HAP-1 (cell line): ENCODE measurements around the gene FHIT.

Experiments
- DNase-seq, 2 experiments: peaks; one replicate each; pipeline ENCODE4 v3.0.0-alpha.2; 2016 to 2020; ENCODE audit warnings: low spot score in 2 of 2
- H3K27me3 ChIP-seq: fragments of 250-450 bp; sonication (Bioruptor Pico); 2 replicates; pipeline ENCODE4 v1.5.1; 2020; ENCODE audit warnings: low read depth, mild to moderate bottlenecking, moderate library complexity
- H3K36me3 ChIP-seq: fragments of 250-450 bp; sonication (Bioruptor Pico); replicated peaks from 2 replicates; pipeline ENCODE4 v1.5.1; 2020; ENCODE audit warnings: mild to moderate bottlenecking
- H3K4me1 ChIP-seq: fragments of 250-450 bp; sonication (Bioruptor Pico); 2 replicates; pipeline ENCODE4 v1.5.1; 2020; ENCODE audit warnings: mild to moderate bottlenecking
- H3K4me3 ChIP-seq: fragments of 250-450 bp; sonication (Bioruptor Pico); 2 replicates; pipeline ENCODE4 v1.5.1; 2020; ENCODE audit warnings: mild to moderate bottlenecking, moderate library complexity
- H3K9me3 ChIP-seq: fragments of 250-450 bp; sonication (Bioruptor Pico); 2 replicates; pipeline ENCODE4 v1.5.1; 2020; ENCODE audit warnings: mild to moderate bottlenecking, moderate library complexity
- in situ Hi-C: fragments of 300-500 bp; cut with MboI; formaldehyde crosslinking; loops from 3 replicates; pipeline ENCODE4 v1.14.3; 2020; ENCODE audit warnings: low sequenced_read_pairs, inconsistent platforms, mixed read lengths

The FHIT gene

DNA sequence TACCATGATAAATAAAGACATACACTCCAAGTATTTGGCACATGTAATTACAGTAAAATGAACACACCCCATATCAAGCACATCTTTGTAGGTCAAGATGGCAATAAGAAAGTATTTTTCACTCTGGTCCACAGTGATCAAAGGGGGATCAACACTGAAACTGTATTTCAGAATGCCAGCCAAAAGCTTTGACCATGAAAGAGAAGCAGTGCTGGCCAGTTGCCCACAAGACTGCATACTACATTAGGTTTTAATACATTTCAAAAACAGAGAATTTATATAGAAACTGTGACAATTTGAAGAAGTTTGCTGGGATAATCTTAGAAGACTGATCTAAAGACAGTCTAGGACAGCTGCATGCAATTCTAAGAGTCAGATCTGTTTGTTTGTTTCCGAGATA is 1035.3 kb downstream of the FHIT start:
- no peaks in the 10 kb centered on the region for H3K27me3 ChIP-seq
- H3K9me3 ChIP-seq: no peaks in the 10 kb centered on the region
- no peaks in the 10 kb centered on the region for H3K4me1 ChIP-seq
- in situ Hi-C loops: no loop called here
- DNase-seq: no peak
- no peak overlapping the region for H3K4me3 ChIP-seq
- H3K36me3 ChIP-seq: no peaks in the 10 kb centered on the region

DNA sequence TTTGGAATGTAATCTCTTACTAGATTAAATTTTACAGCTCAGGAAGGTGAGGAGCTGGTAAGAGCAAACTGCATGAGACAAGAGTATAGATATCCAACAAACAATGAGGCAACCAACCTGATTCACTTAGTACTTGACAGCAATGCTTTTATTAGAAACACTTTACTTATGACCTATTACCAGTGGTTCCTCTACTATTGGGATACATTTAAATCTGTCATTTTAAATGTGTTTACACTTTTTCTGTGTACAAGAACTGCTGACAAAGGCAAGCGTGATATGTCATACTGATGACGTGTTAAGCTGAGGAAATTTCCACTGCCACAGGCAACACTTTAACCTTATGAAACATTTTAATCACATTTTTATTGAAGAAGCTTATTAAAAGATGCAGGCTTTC is 1043.3 kb downstream of the FHIT start:
- H3K27me3 ChIP-seq: no peaks in the 10 kb centered on the region
- H3K9me3 ChIP-seq: no peaks in the 10 kb centered on the region
- no peaks in the 10 kb centered on the region for H3K36me3 ChIP-seq
- in situ Hi-C loops: no loop called here
- no peaks in the 10 kb centered on the region for H3K4me1 ChIP-seq
- no peak overlapping the region for H3K4me3 ChIP-seq
- DNase-seq: no peak

DNA sequence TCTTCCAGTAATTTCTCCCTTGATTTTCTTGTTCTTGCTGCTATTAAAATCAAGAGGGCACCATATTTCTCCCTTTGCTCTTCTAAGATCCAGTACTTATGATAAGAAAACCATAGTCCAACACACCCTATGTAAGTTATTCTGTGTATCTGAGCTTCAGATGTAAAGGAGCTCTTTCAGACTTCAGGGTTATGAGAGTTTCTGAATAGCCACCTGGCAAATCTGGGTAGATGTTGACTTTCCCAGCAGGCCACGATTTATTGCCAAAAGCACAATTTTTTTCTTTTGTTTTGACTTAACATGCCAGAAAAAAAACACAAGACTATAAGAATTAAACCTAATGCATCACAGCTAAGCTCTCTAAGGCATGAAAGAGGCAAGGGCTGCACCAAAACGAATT is 1045.0 kb downstream of the FHIT start:
- in situ Hi-C loops: no loop called here
- DNase-seq: no peak

DNA sequence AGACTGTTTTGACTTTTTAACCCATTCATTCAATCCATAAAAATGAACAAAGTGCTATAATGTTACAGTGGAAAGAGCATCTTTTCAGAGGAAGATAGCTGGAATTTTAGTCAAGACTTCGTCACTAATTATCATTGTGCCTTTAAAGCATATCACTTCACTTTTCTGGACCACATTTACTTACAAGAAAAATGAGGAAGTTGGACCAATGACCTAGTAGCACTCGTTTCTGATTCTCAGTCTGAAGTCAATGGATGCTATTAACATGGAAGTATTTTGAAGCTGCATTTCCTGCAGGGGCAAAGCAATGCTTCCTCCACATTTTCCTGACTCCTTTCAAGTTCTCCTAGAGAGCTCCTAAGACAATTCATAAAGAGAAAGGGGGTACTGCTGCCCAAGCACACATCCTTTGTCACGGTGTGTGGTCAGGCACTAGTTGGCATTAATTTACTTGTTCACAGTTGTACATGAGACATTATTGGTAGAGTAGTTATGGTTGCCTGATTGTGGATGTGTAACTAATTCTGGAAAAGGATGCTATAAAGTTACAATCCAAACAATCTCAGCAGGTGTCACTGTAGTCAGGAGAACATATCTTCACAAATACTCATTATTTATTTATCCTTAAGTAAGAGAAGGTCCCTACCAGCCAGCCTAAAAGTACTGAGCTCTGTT is 1049.1 kb downstream of the FHIT start:
- in situ Hi-C loops: no loop called here
- Histone ChIP-seq H3K9me3 (no peaks in the 10 kb centered on the region), H3K4me1 (no peaks in the 10 kb centered on the region), H3K27me3 (no peaks in the 10 kb centered on the region), H3K36me3 (no peaks in the 10 kb centered on the region), H3K4me3 (no peak overlapping the region)
- DNase-seq: no peak

More for the DNA sequence above, 1045.0 kb downstream of the FHIT start:
- Histone ChIP-seq H3K9me3 (no peaks in the 10 kb centered on the region), H3K36me3 (no peaks in the 10 kb centered on the region), H3K4me3 (no peak overlapping the region), H3K27me3 (no peaks in the 10 kb centered on the region), H3K4me1 (no peaks in the 10 kb centered on the region)

DNA sequence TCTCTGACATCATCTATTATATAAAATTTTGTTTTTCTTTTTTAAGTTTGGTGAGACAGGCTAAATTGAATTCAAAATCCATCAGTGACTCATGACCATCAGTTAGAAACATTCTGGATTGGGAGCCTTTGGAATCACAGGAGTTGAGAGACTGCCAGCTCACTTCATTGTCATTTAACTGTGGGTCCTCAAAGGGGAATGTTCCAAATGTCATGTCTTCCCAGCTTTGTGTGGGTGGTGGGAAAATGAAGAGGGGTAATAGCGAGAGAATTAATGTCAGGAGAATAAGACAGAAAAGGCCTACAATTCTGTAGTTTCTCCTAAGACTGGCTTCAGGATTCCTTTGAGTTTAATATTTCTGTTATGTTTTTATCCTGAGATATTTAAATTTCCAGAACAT is 1051.9 kb downstream of the FHIT start:
- Histone ChIP-seq H3K4me1 (no peaks in the 10 kb centered on the region), H3K36me3 (no peaks in the 10 kb centered on the region), H3K27me3 (no peaks in the 10 kb centered on the region), H3K4me3 (no peak overlapping the region), H3K9me3 (no peaks in the 10 kb centered on the region)
- no peak for DNase-seq
- in situ Hi-C loops: no loop called here

DNA sequence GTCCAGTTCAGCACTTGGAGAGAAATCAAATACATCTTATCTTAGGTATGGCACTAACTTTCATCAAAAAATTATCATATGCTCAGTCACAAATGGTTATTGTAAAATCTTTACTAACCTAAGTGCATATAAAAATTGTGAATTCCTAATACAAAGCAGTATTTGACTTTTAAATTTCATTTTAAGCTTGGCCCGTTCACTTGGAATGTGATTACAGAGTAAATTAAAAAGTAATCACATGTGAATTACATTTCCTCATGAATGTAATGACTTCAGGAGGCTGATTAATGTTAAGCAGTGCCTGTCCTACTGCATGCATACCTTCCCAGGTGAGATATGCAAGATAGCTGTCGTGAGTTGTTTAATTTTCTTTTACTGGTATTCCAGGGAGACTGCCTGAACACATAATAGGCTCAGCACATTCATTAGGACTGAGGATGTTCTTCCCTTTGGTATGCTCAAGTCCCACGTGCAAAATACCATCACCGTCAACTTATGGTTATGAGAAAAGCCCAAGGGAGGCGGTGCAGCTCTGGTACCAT is 1053.0 kb downstream of the FHIT start:
- H3K36me3 ChIP-seq: no peaks in the 10 kb centered on the region
- in situ Hi-C loops: no loop called here
- no peaks in the 10 kb centered on the region for H3K9me3 ChIP-seq
- no peaks in the 10 kb centered on the region for H3K4me1 ChIP-seq
- no peak overlapping the region for H3K4me3 ChIP-seq
- DNase-seq: no peak
- no peaks in the 10 kb centered on the region for H3K27me3 ChIP-seq

DNA sequence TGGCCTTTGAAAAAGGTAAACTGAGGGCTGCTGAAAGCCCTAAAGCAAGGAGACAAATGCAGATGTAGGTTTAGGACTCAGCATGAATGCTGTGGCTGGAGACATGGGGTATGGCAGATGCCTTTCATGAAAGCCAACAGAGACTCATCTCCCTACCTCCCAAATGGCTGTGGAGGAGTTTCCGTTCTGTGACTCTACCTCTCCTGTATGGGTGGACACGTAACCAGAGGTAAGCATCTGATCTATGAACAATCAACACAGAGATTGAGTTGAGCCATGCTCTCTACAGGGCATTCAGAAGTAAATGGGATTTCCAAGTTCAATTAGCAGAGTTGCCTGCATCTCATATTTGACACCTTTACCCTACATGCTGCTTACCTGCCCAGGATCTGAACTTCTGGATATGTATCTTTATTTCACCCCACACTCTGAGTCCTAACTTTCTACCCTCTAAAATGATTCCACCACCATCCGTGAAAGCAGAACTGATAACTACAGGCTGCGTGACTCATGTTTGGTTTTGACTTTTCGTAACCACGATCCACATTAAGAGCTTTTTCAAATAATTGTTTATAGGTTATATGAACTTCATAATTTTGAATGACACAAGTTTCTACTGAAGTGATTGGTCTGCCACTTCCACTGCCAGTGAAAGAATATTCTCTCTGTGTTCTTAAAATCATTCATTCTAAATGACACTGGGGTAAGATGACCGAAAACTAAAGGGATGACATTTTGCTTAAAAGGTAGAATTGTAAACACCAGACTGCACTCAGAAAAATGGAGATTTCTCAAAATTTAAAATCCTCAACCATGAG is 1058.7 kb downstream of the FHIT start:
- DNase-seq: no peak
- Histone ChIP-seq H3K4me1 (peaks cover 24% of the 10 kb centered on the region), H3K4me3 (no peak overlapping the region), H3K36me3 (no peaks in the 10 kb centered on the region), H3K27me3 (no peaks in the 10 kb centered on the region), H3K9me3 (no peaks in the 10 kb centered on the region)
- in situ Hi-C loops: no loop called here

DNA sequence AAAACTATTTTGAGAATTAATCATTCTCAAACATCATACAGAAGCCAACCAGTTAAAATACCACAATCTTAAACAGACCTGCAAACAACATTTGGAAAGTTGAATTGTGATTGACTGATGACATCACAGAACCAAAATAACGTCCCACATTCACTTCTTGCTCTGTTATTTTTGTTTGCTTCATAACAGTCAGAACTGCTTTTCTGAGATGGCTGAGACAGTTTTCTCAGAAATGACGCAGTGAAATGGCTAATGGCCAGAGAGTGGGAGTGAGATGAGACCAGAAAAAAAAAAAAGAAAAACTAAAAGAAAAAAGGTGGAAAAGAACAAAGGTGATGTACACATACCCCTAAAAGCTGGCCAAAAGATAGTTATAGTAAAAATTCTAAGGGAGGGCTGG is 1061.2 kb downstream of the FHIT start:
- no peaks in the 10 kb centered on the region for H3K36me3 ChIP-seq
- in situ Hi-C loops: no loop called here
- DNase-seq: no peak

DNA sequence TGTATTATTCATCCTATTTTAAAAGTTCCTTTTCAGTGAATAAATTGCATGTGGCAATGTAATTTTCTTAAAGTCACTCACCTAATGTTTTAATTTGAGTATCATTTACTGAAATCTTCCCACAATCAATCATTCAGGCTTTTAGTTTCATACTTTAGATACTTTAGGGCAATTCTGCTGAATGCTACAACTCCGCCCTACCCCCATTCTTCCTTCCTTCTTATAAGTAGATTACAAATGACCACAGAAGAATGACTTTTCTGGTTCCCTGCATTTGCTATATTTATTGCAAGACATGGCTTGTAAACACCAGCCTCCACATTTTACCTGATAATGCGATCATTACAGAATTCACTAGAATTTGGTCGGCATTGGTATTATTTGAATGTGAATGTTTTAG is 1061.9 kb downstream of the FHIT start:
- in situ Hi-C loops: no loop called here
- no peaks in the 10 kb centered on the region for H3K36me3 ChIP-seq
- peak; percentile 31 to 65 for DNase-seq

More for the DNA sequence above, 1061.2 kb downstream of the FHIT start:
- Histone ChIP-seq H3K9me3 (peaks cover 3% of the 10 kb centered on the region; the same call in 1 of the 2 replicates), H3K27me3 (no peaks in the 10 kb centered on the region), H3K4me1 (peaks cover 45% of the 10 kb centered on the region), H3K4me3 (no peak overlapping the region)

DNA sequence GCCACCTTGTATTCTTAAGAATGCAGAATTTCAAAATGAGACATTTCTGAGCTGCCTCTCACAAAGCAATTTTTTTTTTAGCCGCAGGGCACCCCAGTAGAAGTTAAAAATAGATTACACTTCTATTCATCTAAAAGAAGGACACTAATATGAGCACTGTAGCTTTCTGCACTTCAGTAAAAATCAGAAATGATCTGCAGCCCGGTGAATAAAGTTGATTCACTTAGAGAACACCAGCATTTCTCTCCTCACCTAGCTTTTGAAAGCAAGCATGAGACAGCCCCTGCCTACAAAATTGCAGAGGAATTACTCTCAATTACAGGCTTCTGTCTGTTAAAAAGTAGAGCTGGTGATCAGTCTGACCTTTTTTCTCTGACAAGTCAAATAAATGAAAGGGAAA is 1062.4 kb downstream of the FHIT start:
- Histone ChIP-seq H3K4me1 (peaks cover 45% of the 10 kb centered on the region), H3K27me3 (no peaks in the 10 kb centered on the region), H3K4me3 (no peak overlapping the region), H3K9me3 (peaks cover 3% of the 10 kb centered on the region; the same call in 1 of the 2 replicates), H3K36me3 (no peaks in the 10 kb centered on the region)
- in situ Hi-C loops: no loop called here
- DNase-seq: peak; percentile 59 to 79

More for the DNA sequence above, 1061.9 kb downstream of the FHIT start:
- Histone ChIP-seq H3K4me3 (no peak overlapping the region), H3K4me1 (peaks cover 45% of the 10 kb centered on the region), H3K27me3 (no peaks in the 10 kb centered on the region), H3K9me3 (peaks cover 3% of the 10 kb centered on the region; the same call in 1 of the 2 replicates)

DNA sequence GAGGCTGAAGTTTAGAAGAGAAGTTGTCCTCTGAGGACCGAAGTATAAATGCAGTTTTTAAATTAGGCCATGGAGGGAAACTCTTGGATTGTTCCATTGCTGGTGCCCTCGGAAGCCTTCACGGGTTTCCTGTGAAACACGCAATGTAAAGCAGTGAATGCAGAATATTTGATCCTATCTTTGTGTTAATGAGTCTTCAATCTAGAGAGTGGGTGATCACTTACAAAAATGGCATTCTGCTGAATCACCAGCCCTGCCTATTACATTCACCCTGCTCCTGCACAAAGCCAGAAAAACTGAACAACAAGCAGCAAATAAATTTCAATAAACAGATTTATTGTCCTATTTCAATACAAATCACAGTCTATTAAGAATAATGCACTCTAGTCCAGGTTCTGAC is 1063.9 kb downstream of the FHIT start:
- DNase-seq: peak; percentile 15 to 32
- no peaks in the 10 kb centered on the region for H3K27me3 ChIP-seq
- in situ Hi-C loops: no loop called here
- H3K4me1 ChIP-seq: peaks cover 45% of the 10 kb centered on the region
- H3K36me3 ChIP-seq: no peaks in the 10 kb centered on the region
- H3K4me3 ChIP-seq: no peak overlapping the region
- H3K9me3 ChIP-seq: peaks cover 3% of the 10 kb centered on the region; the same call in 1 of the 2 replicates

DNA sequence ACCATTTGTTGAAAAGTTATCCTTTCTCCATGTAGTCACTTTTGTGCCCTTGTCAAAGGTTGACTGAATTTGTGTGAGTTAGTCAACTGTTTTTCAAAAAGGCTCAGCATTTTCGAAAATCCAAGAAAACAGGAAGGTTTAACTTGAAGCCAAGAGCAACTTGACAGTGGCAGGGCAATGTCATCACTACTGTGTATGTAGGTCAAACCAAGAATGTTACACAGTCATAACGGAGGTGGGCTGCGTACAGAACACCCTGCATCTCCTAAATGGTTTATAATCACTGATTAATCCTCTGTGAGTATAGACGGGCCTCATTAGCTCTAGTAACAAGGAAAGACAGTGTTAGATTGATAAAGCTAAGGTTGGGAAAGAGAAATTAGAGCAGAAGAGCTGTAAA is 1064.9 kb downstream of the FHIT start:
- Histone ChIP-seq H3K4me1 (peaks cover 45% of the 10 kb centered on the region), H3K27me3 (no peaks in the 10 kb centered on the region), H3K36me3 (no peaks in the 10 kb centered on the region), H3K9me3 (peaks cover 3% of the 10 kb centered on the region; the same call in 1 of the 2 replicates), H3K4me3 (no peak overlapping the region)
- in situ Hi-C loops: no loop called here
- DNase-seq: no peak

DNA sequence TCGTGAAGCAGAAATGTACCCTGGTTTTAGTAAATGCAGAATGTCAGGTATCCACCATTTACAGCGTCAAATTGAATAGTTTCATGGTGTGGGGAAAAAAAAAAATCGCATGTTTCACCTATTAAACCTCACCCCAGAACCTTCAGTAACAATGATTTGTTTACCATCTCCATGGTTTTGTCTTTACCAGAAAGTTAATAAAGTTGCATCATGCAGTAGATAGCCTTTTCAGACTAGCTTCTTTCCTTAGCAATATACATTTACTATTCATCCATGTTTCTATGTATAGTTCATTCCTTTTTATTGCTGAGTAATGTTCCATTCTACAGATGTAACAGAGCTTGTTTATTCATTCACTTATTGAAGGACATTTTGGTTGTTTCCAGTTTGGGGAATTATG is 1066.1 kb downstream of the FHIT start:
- no peaks in the 10 kb centered on the region for H3K27me3 ChIP-seq
- no peaks in the 10 kb centered on the region for H3K36me3 ChIP-seq
- no peak for DNase-seq
- peaks cover 49% of the 10 kb centered on the region for H3K4me1 ChIP-seq
- no peak overlapping the region for H3K4me3 ChIP-seq
- H3K9me3 ChIP-seq: peaks cover 3% of the 10 kb centered on the region; the same call in 1 of the 2 replicates
- in situ Hi-C loops: no loop called here

DNA sequence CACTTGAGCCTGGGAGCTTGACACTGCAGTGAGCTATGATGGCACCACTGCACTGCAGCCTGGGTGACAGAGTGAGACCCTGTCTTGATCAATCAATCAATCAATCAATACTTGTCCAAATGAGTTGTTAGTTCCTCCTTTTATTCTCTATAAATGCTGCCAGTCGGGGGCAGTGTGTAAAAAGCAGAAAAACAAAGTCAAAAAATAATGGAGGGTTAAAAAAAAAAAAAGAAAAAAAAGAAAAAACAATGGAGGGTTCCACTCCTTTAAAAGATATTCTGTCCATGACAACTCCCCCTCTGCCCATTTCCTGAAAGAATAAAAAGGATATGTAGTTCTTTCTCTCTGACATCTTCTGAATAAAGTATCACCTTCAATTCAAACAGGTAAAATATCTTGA is 1068.6 kb downstream of the FHIT start:
- Histone ChIP-seq H3K36me3 (no peaks in the 10 kb centered on the region), H3K9me3 (peaks cover 3% of the 10 kb centered on the region; the same call in 1 of the 2 replicates), H3K4me1 (peaks cover 48% of the 10 kb centered on the region), H3K4me3 (no peak overlapping the region), H3K27me3 (no peaks in the 10 kb centered on the region)
- in situ Hi-C loops: no loop called here
- DNase-seq: peak in 1 of 2 experiments; percentile 8
